ENCODE data around the gene SLC39A11. TPM values are rescaled to one million over a fixed set of nuclear protein-coding genes. Genes with fewer than 3 reads are reported as not detected.

The SLC39A11 gene
- total RNA-seq, 1 experiment from 2014 or later, result 15.2 TPM

- Histone ChIP-seq H3K4ac (ENCODE audit: low read depth, low read length) (no peak overlapping the region), H4K20me1 (ENCODE audit: control insufficient read depth, insufficient read depth, insufficient read length) (no peaks in the 10 kb centered on the region), H3K4me2 (ENCODE audit: insufficient read depth, insufficient read length, low read length) (no peak overlapping the region), H3K18ac (ENCODE audit: insufficient read length, low read depth, low read length) (no peak overlapping the region), H3K14ac (ENCODE audit: insufficient read depth, low read length) (no peak overlapping the region), H3K23ac (ENCODE audit: insufficient read length, low read depth, low read length) (no peak overlapping the region), H2AK5ac (ENCODE audit: insufficient read length, low read length) (no peak overlapping the region), H4K5ac (ENCODE audit: insufficient read length, low read depth, low read length) (no peak overlapping the region), H2BK5ac (ENCODE audit: insufficient read length, low read length) (no peak overlapping the region), H3K4me1 (ENCODE audit: insufficient read depth, low read length) (peaks cover 10% of the 10 kb centered on the region; the same call in 1 of the 2 replicates), H4K8ac (replicated peaks; ENCODE audit: insufficient read length, low read depth, low read length) (no peak overlapping the region), H2BK12ac (ENCODE audit: insufficient read length, low read depth, low read length) (no peak overlapping the region), H4K91ac (ENCODE audit: insufficient read length, low read depth, low read length) (no peak overlapping the region), H2AFZ (ENCODE audit: low read length) (no peak overlapping the region), H3K27me3 (ENCODE audit: insufficient read depth, low read length) (no peaks in the 10 kb centered on the region), H2BK120ac (ENCODE audit: low read depth, low read length, poor library complexity, severe bottlenecking) (no peak overlapping the region), H3K27ac (ENCODE audit: insufficient read length, low read depth, low read length) (no peak overlapping the region), H2BK15ac (ENCODE audit: low read depth, low read length) (no peak overlapping the region), H3K56ac (ENCODE audit: insufficient read length, low read depth, low read length) (no peak overlapping the region), H2BK20ac (ENCODE audit: low read depth, low read length, poor library complexity, severe bottlenecking) (no peak overlapping the region), H3T11ph (ENCODE audit: low read length) (no peak overlapping the region), H3K9me3 (ENCODE audit: control insufficient read depth, low read depth, low read length) (no peaks in the 10 kb centered on the region), H3K79me2 (ENCODE audit: insufficient read depth, low read length) (no peaks in the 10 kb centered on the region), H3K9ac (ENCODE audit: extremely low read depth, insufficient read length, low read length) (no peak overlapping the region), H3K23me2 (ENCODE audit: insufficient read length, low read depth, low read length, poor library complexity, severe bottlenecking) (no peaks in the 10 kb centered on the region), H3K79me1 (ENCODE audit: insufficient read depth, low read depth, low read length, poor library complexity, severe bottlenecking) (no peaks in the 10 kb centered on the region)
- Mint-ChIP-seq H3K36me3 (ENCODE audit: insufficient read depth in 1 of 3, low read depth in 3 of 3) (peaks cover 0 to 4% (median 0%) of the 10 kb centered on the region in 3 experiments; a peak in 1 of 7 replicates), H3K27me3 (ENCODE audit: low read depth) (no peaks in the 10 kb centered on the region), H3K27ac (no peak overlapping the region), H3K4me3 (no peak overlapping the region), H3K9me3 (no peaks in the 10 kb centered on the region), H3K4me1 (peaks cover 21 to 25% of the 10 kb centered on the region in 2 experiments)
- no peak for DNase-seq
- WGBS (ENCODE audit: extremely low coverage, insufficient read length, low lambda C conversion rate), result no CpG with 5 or more reads among the region's 2 CpGs
- no peak for TF ChIP-seq CTCF (conservative IDR thresholded peaks at IDR 0.05)
Measured at GRCh38 chr17:72745241-72745640, 347.2 kb downstream of the SLC39A11 start.
